H1 (cell line): ENCODE data around the gene FSTL4. TPM values are rescaled to one million over a fixed set of nuclear protein-coding genes. Genes with fewer than 3 reads are reported as not detected.

Experiments used
- RAD21 ChIP-seq, 2 experiments: IDR thresholded peaks in 1 of 2; conservative IDR thresholded peaks in 1 of 2; 2 replicates each; pipeline ENCODE4 v1.6.1; 2011; ENCODE audit warnings: low read depth in 2 of 2, low read length in 2 of 2, improper control_type of control experiment in 1 of 2, inconsistent platforms in 1 of 2, mild to moderate bottlenecking in 1 of 2, moderate library complexity in 1 of 2
- polyA plus RNA-seq, 7 experiments: library from polyadenylated mRNA; depleted of rRNA in 3 of 7; stranded (reverse) in 5 of 7; unstranded in 2 of 7; fragments of >200 nt in 5 of 7; fragments of 200-250 nt in 2 of 7; gene quantifications; 1 replicate in 5 of 7; 2 replicates in 1 of 7; 4 replicates in 1 of 7; pipeline versions ENCODE4 v1.2.1 to v1.2.3, GENCODE V29; 2011 to 2013; ENCODE audit warnings: missing spikeins in 2 of 7, mixed read lengths in 2 of 7
- total RNA-seq: library from RNA; stranded (reverse); fragmentation: NEBNext Ultra II Directional; extraction: Animal tissue kit (Norgen Biotek cat#: 25700); gene quantifications from 2 replicates; pipeline ENCODE4 v1.2.1, GENCODE V29; 2021

Gene FSTL4
- total and polyA plus RNA-seq, 2 of the 8 experiments (the other 6 are each of a cell fraction or from before 2014, with no cell fraction given), result 3.1 to 4.1 TPM

GRCh38 chr5:133265720-133266526, 346.4 kb downstream of the FSTL4 start (continued):
- TF ChIP-seq RAD21 (IDR thresholded peaks at IDR 0.05 in 1 of 2, conservative IDR thresholded peaks at IDR 0.05 in 1 of 2; ENCODE audit: low read depth in 2 of 2, low read length in 2 of 2), result no peak
